ENCODE data around the gene MPPED2. TPM values are rescaled to one million over a fixed set of nuclear protein-coding genes. Genes with fewer than 3 reads are reported as not detected.

Gene MPPED2
- total and polyA plus RNA-seq, 10 of the 15 experiments (the other 5 are each of a cell fraction or from before 2014, with no cell fraction given) = not detected

- TF ChIP-seq REST (IDR thresholded peaks at IDR 0.05; ENCODE audit: low read depth, low read length) (no peak), BCL11A (IDR thresholded peaks at IDR 0.05; ENCODE audit: low read depth, low read length) (no peak), WRNIP1 (IDR thresholded peaks at IDR 0.05; ENCODE audit: borderline replicate concordance, low read depth, low read length) (no peak), RCOR1 (conservative IDR thresholded peaks at IDR 0.05; ENCODE audit: low read depth, low read length) (no peak), MXI1 (IDR thresholded peaks at IDR 0.05; ENCODE audit: low read depth, low read length) (no peak)
Measured at GRCh38 chr11:30414806-30415205, 171.3 kb downstream of the MPPED2 start (continued).

GRCh38 chr11:30414244-30414643 lies 171.9 kb downstream of the MPPED2 start:
- no peaks in the 10 kb centered on the region; a peak in 2 of 4 replicates for H3K27me3 ChIP-seq (replicated peaks in 1 of 2; ENCODE audit: control insufficient read depth in 2 of 2, insufficient read depth in 2 of 2, low read length in 1 of 2)
- CTCF ChIA-PET = interaction anchor here (0.7 to 1.4 kb wide), 2 partner anchors 26 to 48 kb away, joined by 3 to 6 read pairs; no protein-coding TSS in a partner anchor
- POLR2A ChIA-PET = no interaction called here
- H3K4me2 ChIP-seq (ENCODE audit: control insufficient read depth, insufficient read depth) = no peak overlapping the region
- in situ Hi-C loops (cut with MboI) = no loop called here
- no peak overlapping the region for H3K4me3 ChIP-seq
- no TSS peak for BruUV-seq (replicated peaks)
- H3K79me2 ChIP-seq (ENCODE audit: control insufficient read depth, insufficient read depth, low read length) = no peaks in the 10 kb centered on the region
- intact Hi-C loops (cut with micrococcal nuclease; ENCODE audit: unreplicated experiment) = no loop called here
- no peak overlapping the region for H2AFZ ChIP-seq (ENCODE audit: control insufficient read depth, low read depth, low read length)
- H3K9ac ChIP-seq (ENCODE audit: control insufficient read depth, insufficient read depth, low read length) = no peak overlapping the region
- RAD21 ChIA-PET (ENCODE audit: unreplicated experiment) = no interaction called here
- no peaks in the 10 kb centered on the region for H3K36me3 ChIP-seq (ENCODE audit: control insufficient read depth in 2 of 2, insufficient read depth in 2 of 2, low read length in 1 of 2)
- no peaks in the 10 kb centered on the region for H4K20me1 ChIP-seq (ENCODE audit: control insufficient read depth, insufficient read depth)
- 16% methylated on average over 5 of the region's 5 CpGs for WGBS (ENCODE audit: insufficient coverage, insufficient replicate concordance, low lambda C conversion rate, missing lambda C conversion rate)
- DNase-seq (ENCODE audit: low read depth, low spot score) = no peak
- no peaks in the 10 kb centered on the region for H3K4me1 ChIP-seq (ENCODE audit: control insufficient read depth, insufficient read depth, low read length)
- no peak overlapping the region for H3K27ac ChIP-seq (ENCODE audit: control insufficient read depth, insufficient read depth)
- no peak for FAIRE-seq
- SMC1A ChIA-PET (ENCODE audit: uncharacterized antibody, unreplicated experiment) = no interaction called here
- H3K9me3 ChIP-seq (replicated peaks; ENCODE audit: control insufficient read depth, insufficient read depth, low read length) = no peaks in the 10 kb centered on the region
- ATAC-seq = no peak
- no peak for TF ChIP-seq BCL3 (IDR thresholded peaks at IDR 0.05; ENCODE audit: borderline replicate concordance, insufficient read depth, low read depth, low read length, poor library complexity, severe bottlenecking)
- no peak for TF ChIP-seq NFIC (IDR thresholded peaks at IDR 0.05; ENCODE audit: low read depth, low read length)
- no peak for TF ChIP-seq ZNF24 (IDR thresholded peaks at IDR 0.05)
- TF ChIP-seq SMC3 (IDR thresholded peaks at IDR 0.05; ENCODE audit: borderline replicate concordance, low read length) = no peak
- no peak for TF ChIP-seq ETV6 (conservative IDR thresholded peaks at IDR 0.05 in 1 of 2, IDR thresholded peaks at IDR 0.05 in 1 of 2; ENCODE audit: borderline replicate concordance in 1 of 2, low read depth in 1 of 2)
- no peak for TF ChIP-seq CBX5 (IDR thresholded peaks at IDR 0.05; ENCODE audit: low read depth)
- no peak for TF ChIP-seq MYC (IDR thresholded peaks at IDR 0.05; ENCODE audit: insufficient read depth, insufficient read length, insufficient replicate concordance, low read length, severe bottlenecking)
- TF ChIP-seq PBX3 (IDR thresholded peaks at IDR 0.05; ENCODE audit: insufficient replicate concordance, low read depth, low read length) = no peak
- TF ChIP-seq BHLHE40 (IDR thresholded peaks at IDR 0.05; ENCODE audit: borderline replicate concordance in 1 of 2, low read depth in 2 of 2, low read length in 1 of 2) = no peak
- TF ChIP-seq CEBPB (IDR thresholded peaks at IDR 0.05; ENCODE audit: borderline replicate concordance in 1 of 2, low read depth in 2 of 2, low read length in 2 of 2) = no peak
- TF ChIP-seq ZNF384 (IDR thresholded peaks at IDR 0.05; ENCODE audit: borderline replicate concordance, low read depth, low read length) = no peak
- TF ChIP-seq IKZF2 (IDR thresholded peaks at IDR 0.05) = no peak

All from GM12878 (cell line).